Neural cell (in vitro differentiated cells): ENCODE data around the gene NF1. TPM values are rescaled to one million over a fixed set of nuclear protein-coding genes. Genes with fewer than 3 reads are reported as not detected.

Experiments used
- H2AFZ ChIP-seq: fragments of 200-600, 300-800 bp; sonication (generic), shearing (Covaris generic); 2 replicates; pipeline ENCODE4 v1.6.0; 2014; ENCODE audit warnings: low read depth, mild to moderate bottlenecking, antibody characterized with exemption, low read length, moderate library complexity
- H3F3A ChIP-seq: fragments of 200-600 bp; shearing (Covaris generic); 2 replicates; pipeline ENCODE4 v1.6.1; 2016; ENCODE audit warnings: mild to moderate bottlenecking, moderate library complexity, mixed read lengths, antibody characterized with exemption, low read length; ENCODE audit not compliant: insufficient read depth, poor library complexity, severe bottlenecking
- H3K27ac ChIP-seq: fragments of 200-600, 300-800 bp; sonication (generic), shearing (Covaris generic); 2 replicates; pipeline ENCODE4 v1.5.1; 2014; ENCODE audit warnings: mild to moderate bottlenecking, low read length, moderate library complexity
- H3K27me3 ChIP-seq: fragments of 300-800, 200-600 bp; sonication (generic), shearing (Covaris generic); 2 replicates; pipeline ENCODE4 v1.6.0; 2014; ENCODE audit warnings: mild to moderate bottlenecking, low read depth, low read length, moderate library complexity; ENCODE audit not compliant: insufficient read depth
- H3K36me3 ChIP-seq: fragments of 300-800, 200-600 bp; sonication (generic), shearing (Covaris generic); 2 replicates; pipeline ENCODE4 v1.5.1; 2014; ENCODE audit warnings: mild to moderate bottlenecking, antibody characterized with exemption, low read length, moderate library complexity; ENCODE audit not compliant: insufficient read depth
- H3K4me2 ChIP-seq: fragments of 300-800, 200-600 bp; sonication (generic), shearing (Covaris generic); 2 replicates; pipeline ENCODE4 v1.6.0; 2014; ENCODE audit warnings: mild to moderate bottlenecking, low read length
- H3K4me3 ChIP-seq: fragments of 300-800, 200-600 bp; sonication (generic), shearing (Covaris generic); 2 replicates; pipeline ENCODE4 v1.5.1; 2014; ENCODE audit warnings: mild to moderate bottlenecking, low read length, moderate library complexity
- H3K79me2 ChIP-seq: fragments of 200-600 bp; shearing (Covaris generic); replicated peaks from 2 replicates; pipeline ENCODE4 v1.6.0; 2014; ENCODE audit warnings: mild to moderate bottlenecking, low read length, moderate library complexity; ENCODE audit not compliant: insufficient read depth
- H3K9ac ChIP-seq: fragments of 300-800, 200-600 bp; sonication (generic), shearing (Covaris generic); 2 replicates; pipeline ENCODE4 v1.6.1; 2016; ENCODE audit warnings: mild to moderate bottlenecking, low read length, mixed read lengths
- H3K9me2 ChIP-seq: fragments of 200-600 bp; shearing (Covaris generic); 2 replicates; pipeline ENCODE4 v1.6.1; 2016; ENCODE audit warnings: mild to moderate bottlenecking, low read length, mixed read lengths; ENCODE audit not compliant: insufficient read depth
- H3K9me3 ChIP-seq: fragments of 200-600, 300-800 bp; sonication (generic), shearing (Covaris generic); 2 replicates; pipeline ENCODE4 v1.6.1; 2016; ENCODE audit warnings: mild to moderate bottlenecking, mixed run types, low read length, moderate library complexity, mixed read lengths
- H4K20me1 ChIP-seq: fragments of 200-600 bp; shearing (Covaris generic); 2 replicates; pipeline ENCODE4 v1.6.1; 2016; ENCODE audit warnings: mild to moderate bottlenecking, mixed run types; ENCODE audit not compliant: insufficient read depth
- CTCF ChIP-seq: fragments of 450-650 bp; IDR thresholded peaks from 2 replicates; pipeline ENCODE4 v1.5.1; 2014; ENCODE audit warnings: antibody characterized with exemption, mild to moderate bottlenecking, moderate library complexity; ENCODE audit not compliant: poor library complexity, severe bottlenecking
- EP300 ChIP-seq: fragments of 450-650 bp; conservative IDR thresholded peaks from 2 replicates; pipeline ENCODE4 v1.6.1; 2014; ENCODE audit warnings: antibody characterized with exemption, mild to moderate bottlenecking, moderate library complexity; ENCODE audit not compliant: poor library complexity, severe bottlenecking
- EZH2 ChIP-seq: fragments of 200-600, 300-800 bp; shearing (Covaris generic), sonication (generic); IDR thresholded peaks from 2 replicates; pipeline ENCODE4 v1.6.1; 2014; ENCODE audit warnings: antibody characterized with exemption, low read length, borderline replicate concordance, mild to moderate bottlenecking; ENCODE audit not compliant: insufficient read depth, poor library complexity, severe bottlenecking
- MXI1 ChIP-seq: fragments of 450-650 bp; conservative IDR thresholded peaks from 2 replicates; pipeline ENCODE4 v1.6.1; 2014; ENCODE audit warnings: antibody characterized with exemption, mild to moderate bottlenecking; ENCODE audit not compliant: poor library complexity, severe bottlenecking
- POLR2AphosphoS5 ChIP-seq: IDR thresholded peaks from 2 replicates; pipeline ENCODE4 v1.6.1; 2012
- RAD21 ChIP-seq: fragments of 450-650 bp; conservative IDR thresholded peaks from 2 replicates; pipeline ENCODE4 v1.6.1; 2014; ENCODE audit warnings: antibody characterized with exemption, mild to moderate bottlenecking, moderate library complexity
- REST ChIP-seq: IDR thresholded peaks from 2 replicates; pipeline ENCODE4 v1.6.1; 2012; ENCODE audit warnings: borderline replicate concordance
- SMC3 ChIP-seq: fragments of 450-650 bp; conservative IDR thresholded peaks from 2 replicates; pipeline ENCODE4 v1.6.1; 2014; ENCODE audit warnings: antibody characterized with exemption, mild to moderate bottlenecking, moderate library complexity; ENCODE audit not compliant: poor library complexity
- TAF1 ChIP-seq: IDR thresholded peaks from 2 replicates; pipeline ENCODE4 v1.6.1; 2012; ENCODE audit warnings: low read depth
- polyA plus RNA-seq: library from polyadenylated mRNA; depleted of rRNA; stranded (reverse); fragments of >200 nt; gene quantifications from 2 replicates; pipeline ENCODE4 v1.2.3, GENCODE V29; 2014

NF1 gene
- polyA plus RNA-seq, 1 donor from 2014 or later = 22.4 TPM

- H3K36me3 ChIP-seq = peaks cover 12% of the 10 kb centered on the region
- H3K79me2 ChIP-seq = no peaks in the 10 kb centered on the region
- H3K9me2 ChIP-seq = no peaks in the 10 kb centered on the region
- H3K4me2 ChIP-seq = no peak overlapping the region
- no peaks in the 10 kb centered on the region for H3F3A ChIP-seq
- H3K27me3 ChIP-seq = no peaks in the 10 kb centered on the region
- H2AFZ ChIP-seq = no peak overlapping the region
- no peaks in the 10 kb centered on the region for H3K9me3 ChIP-seq
- H3K9ac ChIP-seq = no peak overlapping the region
- no peak overlapping the region for H3K4me3 ChIP-seq
- no peak overlapping the region for H3K27ac ChIP-seq
- H4K20me1 ChIP-seq = no peaks in the 10 kb centered on the region
- no peak for TF ChIP-seq EZH2
- no peak for TF ChIP-seq RAD21
- no peak for TF ChIP-seq CTCF
- TF ChIP-seq MXI1 = no peak
- no peak for TF ChIP-seq POLR2AphosphoS5
- no peak for TF ChIP-seq SMC3
- TF ChIP-seq EP300 = no peak
- TF ChIP-seq REST = no peak
- no peak for TF ChIP-seq TAF1
Observed at GRCh38 chr17:31251970-31252328, 157.2 kb downstream of the NF1 start.

- Histone ChIP-seq H3K27me3 (no peaks in the 10 kb centered on the region), H2AFZ (no peak overlapping the region), H4K20me1 (no peaks in the 10 kb centered on the region), H3K27ac (no peak overlapping the region), H3K79me2 (no peaks in the 10 kb centered on the region), H3K9ac (no peak overlapping the region), H3K4me3 (no peak overlapping the region), H3F3A (no peaks in the 10 kb centered on the region), H3K36me3 (peaks cover 12% of the 10 kb centered on the region), H3K9me3 (no peaks in the 10 kb centered on the region), H3K9me2 (no peaks in the 10 kb centered on the region), H3K4me2 (no peak overlapping the region)
- no peak for TF ChIP-seq EZH2
- no peak for TF ChIP-seq REST
- no peak for TF ChIP-seq CTCF
- no peak for TF ChIP-seq EP300
- no peak for TF ChIP-seq SMC3
Observed at GRCh38 chr17:31252741-31253140, 158.0 kb downstream of the NF1 start.
